ENCODE data around the gene CSNK1G2.

DNA sequence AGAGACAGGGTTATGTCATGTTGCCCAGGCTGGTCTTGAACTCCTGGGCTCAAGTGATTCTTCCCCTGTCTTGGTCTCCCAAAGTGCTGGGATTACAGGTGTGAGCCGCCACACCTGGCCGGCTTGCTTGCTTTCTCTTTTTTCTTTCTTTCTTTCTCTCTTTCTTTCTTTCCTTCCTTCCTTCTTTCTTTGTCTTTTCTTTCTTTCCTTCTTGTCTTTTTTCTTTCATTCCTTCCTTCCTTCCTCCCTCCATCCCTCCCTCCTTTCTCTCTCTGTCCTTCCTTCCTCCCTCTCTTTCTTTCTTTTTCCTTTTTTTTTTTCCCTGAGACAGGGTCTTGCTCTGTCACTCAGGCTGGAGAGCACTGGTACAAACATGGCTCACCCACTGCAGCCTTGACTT is 81.3 kb downstream of the CSNK1G2 start:
- TF ChIP-seq EZH2 (optimal IDR thresholded peaks at IDR 0.05; ENCODE audit: low read depth, low read length): no peak
- TF ChIP-seq, protein P1, sequence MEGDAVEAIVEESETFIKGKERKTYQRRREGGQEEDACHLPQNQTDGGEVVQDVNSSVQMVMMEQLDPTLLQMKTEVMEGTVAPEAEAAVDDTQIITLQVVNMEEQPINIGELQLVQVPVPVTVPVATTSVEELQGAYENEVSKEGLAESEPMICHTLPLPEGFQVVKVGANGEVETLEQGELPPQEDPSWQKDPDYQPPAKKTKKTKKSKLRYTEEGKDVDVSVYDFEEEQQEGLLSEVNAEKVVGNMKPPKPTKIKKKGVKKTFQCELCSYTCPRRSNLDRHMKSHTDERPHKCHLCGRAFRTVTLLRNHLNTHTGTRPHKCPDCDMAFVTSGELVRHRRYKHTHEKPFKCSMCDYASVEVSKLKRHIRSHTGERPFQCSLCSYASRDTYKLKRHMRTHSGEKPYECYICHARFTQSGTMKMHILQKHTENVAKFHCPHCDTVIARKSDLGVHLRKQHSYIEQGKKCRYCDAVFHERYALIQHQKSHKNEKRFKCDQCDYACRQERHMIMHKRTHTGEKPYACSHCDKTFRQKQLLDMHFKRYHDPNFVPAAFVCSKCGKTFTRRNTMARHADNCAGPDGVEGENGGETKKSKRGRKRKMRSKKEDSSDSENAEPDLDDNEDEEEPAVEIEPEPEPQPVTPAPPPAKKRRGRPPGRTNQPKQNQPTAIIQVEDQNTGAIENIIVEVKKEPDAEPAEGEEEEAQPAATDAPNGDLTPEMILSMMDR (IDR thresholded peaks at IDR 0.05; ENCODE audit: low read length): no peak

Data from MM.1S (cell line).